Astrocyte (in vitro differentiated cells and primary cell): ENCODE measurements around the gene RPS10. TPM values are rescaled to one million over a fixed set of nuclear protein-coding genes. Genes with fewer than 3 reads are reported as not detected.

Source experiments
- DNase-seq: peaks from one replicate; pipeline ENCODE4 v3.0.0-alpha.2; 2010; ENCODE audit warnings: low read depth
- FAIRE-seq: peaks from 2 replicates; lab custom pipeline; 2011; peaks lifted over from hg19 to GRCh38; lab: Jason Lieb, UNC
- H2AFZ ChIP-seq: 2 replicates; pipeline ENCODE4 v1.6.0; 2012; ENCODE audit warnings: low read depth, low read length, inconsistent platforms
- H3K27ac ChIP-seq: 2 replicates; pipeline ENCODE4 v1.5.1; 2011; ENCODE audit warnings: low read depth, low read length, inconsistent platforms
- H3K27me3 ChIP-seq: 2 replicates; pipeline ENCODE4 v1.6.0; 2011; ENCODE audit warnings: low read length, inconsistent platforms; ENCODE audit not compliant: insufficient read depth
- H3K36me3 ChIP-seq: 2 replicates; pipeline ENCODE4 v1.5.1; 2011; ENCODE audit warnings: low read length, inconsistent platforms; ENCODE audit not compliant: insufficient read depth
- H3K4me1 ChIP-seq: 2 replicates; pipeline ENCODE4 v1.5.1; 2011; ENCODE audit warnings: low read length, inconsistent platforms; ENCODE audit not compliant: insufficient read depth
- H3K4me2 ChIP-seq: 2 replicates; pipeline ENCODE4 v1.6.0; 2012; ENCODE audit warnings: low read length, inconsistent platforms
- H3K4me3 ChIP-seq: 2 replicates; pipeline ENCODE4 v1.5.1; 2011; ENCODE audit warnings: low read depth, mild to moderate bottlenecking, low read length, inconsistent platforms; ENCODE audit not compliant: insufficient read depth
- H3K79me2 ChIP-seq: 2 replicates; pipeline ENCODE4 v1.6.0; 2012; ENCODE audit warnings: mild to moderate bottlenecking, low read length, inconsistent platforms; ENCODE audit not compliant: insufficient read depth
- H3K9ac ChIP-seq: 2 replicates; pipeline ENCODE4 v1.6.0; 2012; ENCODE audit warnings: mild to moderate bottlenecking, low read length, inconsistent platforms
- H3K9me3 ChIP-seq: 2 replicates; pipeline ENCODE4 v1.5.1; 2012; ENCODE audit warnings: low read depth, mild to moderate bottlenecking, low read length, inconsistent platforms; ENCODE audit not compliant: insufficient read depth
- H4K20me1 ChIP-seq: 2 replicates; pipeline ENCODE4 v1.6.0; 2012; ENCODE audit warnings: low read length, inconsistent platforms; ENCODE audit not compliant: insufficient read depth
- H3K27ac Mint-ChIP-seq: one replicate; pipeline ENCODE4 v1.8.0; 2021; ENCODE audit warnings: mild to moderate bottlenecking, mixed read lengths; ENCODE audit not compliant: unreplicated experiment
- H3K27me3 Mint-ChIP-seq: one replicate; pipeline ENCODE4 v1.8.0; 2021; ENCODE audit warnings: low read depth, mixed read lengths; ENCODE audit not compliant: unreplicated experiment
- H3K36me3 Mint-ChIP-seq: one replicate; pipeline ENCODE4 v1.8.0; 2021; ENCODE audit warnings: low read depth, mixed read lengths; ENCODE audit not compliant: unreplicated experiment
- H3K4me1 Mint-ChIP-seq: one replicate; pipeline ENCODE4 v1.8.0; 2021; ENCODE audit warnings: low read depth, mixed read lengths; ENCODE audit not compliant: unreplicated experiment
- H3K4me3 Mint-ChIP-seq: one replicate; pipeline ENCODE4 v1.8.0; 2021; ENCODE audit warnings: mild to moderate bottlenecking, moderate library complexity, mixed read lengths; ENCODE audit not compliant: unreplicated experiment
- H3K9me3 Mint-ChIP-seq: one replicate; pipeline ENCODE4 v1.8.0; 2021; ENCODE audit warnings: mild to moderate bottlenecking, mixed read lengths; ENCODE audit not compliant: unreplicated experiment
- EZH2 ChIP-seq: IDR thresholded peaks from 2 replicates; pipeline ENCODE4 v1.6.1; 2012; ENCODE audit warnings: mild to moderate bottlenecking, low read length, inconsistent platforms; ENCODE audit not compliant: insufficient read depth
- total RNA-seq: library from RNA; stranded (reverse); gene quantifications from 2 replicates; pipeline ENCODE4 v1.2.1, GENCODE V29; 2021
- TF ChIP-seq, protein P1 (sequence below): IDR thresholded peaks from 2 replicates; pipeline ENCODE4 v1.5.1; 2011; ENCODE audit warnings: low read depth, mild to moderate bottlenecking, inconsistent platforms, low read length, moderate library complexity; ENCODE audit not compliant: insufficient read depth

Gene RPS10
- total RNA-seq, 1 donor from 2014 or later, result 1,326 TPM

GRCh38 chr6:34424200-34425131, 1.4 kb downstream of the RPS10 start:
- peaks cover 37% of the 10 kb centered on the region for H3K36me3 ChIP-seq
- peak overlapping the region; percentile 98 for H3K9ac ChIP-seq
- Mint-ChIP-seq H3K4me3 (peak overlapping the region; percentile 98), H3K27ac (peak overlapping the region; percentile 99), H3K4me1 (peaks cover 18% of the 10 kb centered on the region), H3K9me3 (no peaks in the 10 kb centered on the region), H3K27me3 (no peaks in the 10 kb centered on the region), H3K36me3 (peaks cover 14% of the 10 kb centered on the region)
- peak overlapping the region; percentile 84 for H3K4me2 ChIP-seq
- TF ChIP-seq EZH2, result no peak
- TF ChIP-seq, protein P1, sequence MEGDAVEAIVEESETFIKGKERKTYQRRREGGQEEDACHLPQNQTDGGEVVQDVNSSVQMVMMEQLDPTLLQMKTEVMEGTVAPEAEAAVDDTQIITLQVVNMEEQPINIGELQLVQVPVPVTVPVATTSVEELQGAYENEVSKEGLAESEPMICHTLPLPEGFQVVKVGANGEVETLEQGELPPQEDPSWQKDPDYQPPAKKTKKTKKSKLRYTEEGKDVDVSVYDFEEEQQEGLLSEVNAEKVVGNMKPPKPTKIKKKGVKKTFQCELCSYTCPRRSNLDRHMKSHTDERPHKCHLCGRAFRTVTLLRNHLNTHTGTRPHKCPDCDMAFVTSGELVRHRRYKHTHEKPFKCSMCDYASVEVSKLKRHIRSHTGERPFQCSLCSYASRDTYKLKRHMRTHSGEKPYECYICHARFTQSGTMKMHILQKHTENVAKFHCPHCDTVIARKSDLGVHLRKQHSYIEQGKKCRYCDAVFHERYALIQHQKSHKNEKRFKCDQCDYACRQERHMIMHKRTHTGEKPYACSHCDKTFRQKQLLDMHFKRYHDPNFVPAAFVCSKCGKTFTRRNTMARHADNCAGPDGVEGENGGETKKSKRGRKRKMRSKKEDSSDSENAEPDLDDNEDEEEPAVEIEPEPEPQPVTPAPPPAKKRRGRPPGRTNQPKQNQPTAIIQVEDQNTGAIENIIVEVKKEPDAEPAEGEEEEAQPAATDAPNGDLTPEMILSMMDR, result no peak
- no peaks in the 10 kb centered on the region for H3K27me3 ChIP-seq
- peaks cover 19% of the 10 kb centered on the region for H3K4me1 ChIP-seq
- FAIRE-seq (no peak), DNase-seq (no peak)
- H3K9me3 ChIP-seq, result no peaks in the 10 kb centered on the region
- H3K4me3 ChIP-seq, result peak overlapping the region; percentile 86
- peaks cover 59% of the 10 kb centered on the region for H3K79me2 ChIP-seq
- peak overlapping the region; percentile 84 for H3K27ac ChIP-seq
- peaks cover 59% of the 10 kb centered on the region for H4K20me1 ChIP-seq
- H2AFZ ChIP-seq, result no peak overlapping the region

DNA sequence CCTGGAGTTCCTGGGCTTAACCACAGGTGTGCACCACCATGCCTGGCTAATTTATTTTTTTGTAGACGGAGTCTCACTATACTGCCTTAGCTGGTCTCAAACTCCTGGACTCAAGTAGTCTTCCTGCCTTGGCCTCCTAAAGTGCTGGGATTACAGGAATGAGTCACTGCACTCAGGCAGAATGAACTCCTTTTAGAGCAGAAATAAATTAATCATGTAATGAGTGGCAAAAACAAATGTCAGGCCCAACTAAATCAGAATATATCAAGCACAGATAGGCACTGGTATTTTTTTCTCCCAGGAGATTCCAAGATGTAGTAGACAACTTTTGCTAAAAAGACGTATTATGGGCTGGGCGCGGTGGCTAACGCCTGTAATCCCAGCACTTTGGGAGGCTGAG, 2.6 kb downstream of the RPS10 start:
- no peak overlapping the region for H3K4me3 ChIP-seq
- no peak overlapping the region for H2AFZ ChIP-seq
- Mint-ChIP-seq H3K4me1 (peaks cover 18% of the 10 kb centered on the region), H3K4me3 (peak overlapping the region; percentile 78), H3K9me3 (no peaks in the 10 kb centered on the region), H3K27ac (peak overlapping the region; percentile 72), H3K27me3 (no peaks in the 10 kb centered on the region), H3K36me3 (peaks cover 20% of the 10 kb centered on the region)
- peak overlapping the region; percentile 98 for H3K9ac ChIP-seq
- peaks cover 66% of the 10 kb centered on the region for H4K20me1 ChIP-seq
- H3K4me1 ChIP-seq, result peaks cover 19% of the 10 kb centered on the region
- H3K9me3 ChIP-seq, result no peaks in the 10 kb centered on the region
- H3K27ac ChIP-seq, result no peak overlapping the region
- H3K36me3 ChIP-seq, result peaks cover 46% of the 10 kb centered on the region
- DNase-seq, result peak; percentile 36
- peak overlapping the region; percentile 84 for H3K4me2 ChIP-seq
- peaks cover 61% of the 10 kb centered on the region for H3K79me2 ChIP-seq
- TF ChIP-seq, protein P1, result no peak
- TF ChIP-seq EZH2, result no peak
- H3K27me3 ChIP-seq, result no peaks in the 10 kb centered on the region
- no peak for FAIRE-seq
